ENCODE results near the gene GINM1. TPM values are rescaled to one million over a fixed set of nuclear protein-coding genes. Genes with fewer than 3 reads are reported as not detected.

GINM1 gene
- total and polyA plus RNA-seq, 2 of the 4 experiments (the other 2 are of a cell fraction) = 23.6 to 24.9 TPM

GRCh38 chr6:149566410-149567193 lies 427 bp downstream of the GINM1 start:
- Histone ChIP-seq H2AK5ac (ENCODE audit: low read depth, low read length) (no peak overlapping the region; the same call in 1 of the 2 replicates), H3K9ac (ENCODE audit: low read depth, low read length) (peak overlapping the region; percentile 78), H3K56ac (ENCODE audit: extremely low read depth, insufficient read depth, low read length) (peak overlapping the region; percentile 3; the same call in 1 of the 2 replicates), H3K9me1 (ENCODE audit: insufficient read depth, low read length) (peaks cover 3% of the 10 kb centered on the region), H3K27ac (ENCODE audit: insufficient read depth, low read length) (peak overlapping the region; percentile 62), H4K91ac (ENCODE audit: insufficient read depth, low read depth, low read length) (no peak overlapping the region), H3K27me3 (ENCODE audit: control insufficient read depth, insufficient read depth, low read length) (no peaks in the 10 kb centered on the region), H3K79me1 (ENCODE audit: low read depth in 1 of 2, low read length in 2 of 2) (peaks cover 16 to 36% of the 10 kb centered on the region in 2 experiments), H2AFZ (replicated peaks; ENCODE audit: low read length, poor library complexity) (peak overlapping the region; percentile 96), H3K36me3 (ENCODE audit: control insufficient read depth, insufficient read depth, low read length) (no peaks in the 10 kb centered on the region), H2BK5ac (ENCODE audit: low read depth, low read length, poor library complexity, severe bottlenecking) (peak overlapping the region; percentile 39), H4K5ac (ENCODE audit: low read depth, low read length) (no peak overlapping the region; the same call in 1 of the 2 replicates), H3K4ac (ENCODE audit: low read depth, low read length) (peak overlapping the region; percentile 24; the same call in 1 of the 2 replicates), H2AK9ac (replicated peaks; ENCODE audit: low read depth, low read length, poor library complexity) (peak overlapping the region; percentile 94), H3K4me1 (ENCODE audit: control insufficient read depth, insufficient read depth, low read length) (peaks cover 3% of the 10 kb centered on the region), H3K14ac (replicated peaks; ENCODE audit: low read depth, low read length) (peak overlapping the region; percentile 43), H4K8ac (ENCODE audit: low read depth in 2 of 2, low read length in 2 of 2) (no peak overlapping the region), H2BK15ac (ENCODE audit: low read depth, low read length) (no peak overlapping the region), H3K9me3 (ENCODE audit: control insufficient read depth, insufficient read depth, low read length) (no peaks in the 10 kb centered on the region), H2BK20ac (ENCODE audit: low read depth, low read length) (no peak overlapping the region), H2BK120ac (ENCODE audit: low read depth, low read length) (no peak overlapping the region), H3K4me3 (ENCODE audit: insufficient read depth, low read depth, low read length) (peak overlapping the region; percentile 97), H3K18ac (ENCODE audit: low read depth, low read length) (no peak overlapping the region; the same call in 1 of the 2 replicates), H3K23ac (ENCODE audit: low read depth, low read length) (peak overlapping the region; percentile 34), H3K4me2 (ENCODE audit: low read depth, low read length) (peak overlapping the region; percentile 92), H4K20me1 (ENCODE audit: insufficient read depth, low read length) (peaks cover 9% of the 10 kb centered on the region; the same call in 1 of the 2 replicates)
- 1% methylated on average over 15 of the region's 81 CpGs; no CpG with 5 or more reads in 1 of the 2 experiments for WGBS, 2 experiments (ENCODE audit: extremely low coverage in 2 of 2, insufficient read length in 1 of 2)
- DNase-seq = peak; percentile 15
- in situ Hi-C loops (cut with MboI; ENCODE audit: low sequenced_read_pairs) = no loop called here
- POLR2A ChIA-PET (ENCODE audit: unreplicated experiment) = interaction anchor here (0.6 kb wide), 1 partner anchor 181 kb away, joined by 4 read pairs; no protein-coding TSS in a partner anchor
- TF ChIP-seq POLR2A (IDR thresholded peaks at IDR 0.05; ENCODE audit: low read depth, low read length) (no peak), MXI1 (IDR thresholded peaks at IDR 0.05; ENCODE audit: borderline replicate concordance, low read depth, low read length) (peak; percentile 14; the same call in 1 of the 2 replicates)
- CTCF ChIA-PET = interaction anchor here (1.2 kb wide), 1 partner anchor 13 kb away, joined by 4 read pairs; no protein-coding TSS in a partner anchor
- peak; percentile 46 for ATAC-seq (ENCODE audit: low read depth)
- intact Hi-C loops (cut with micrococcal nuclease) = no loop called here
- dilution Hi-C loops (cut with HindIII; ENCODE audit: low sequenced_read_pairs, unreplicated experiment) = no loop called here
- BruUV-seq (replicated peaks) = no TSS peak
